ENCODE results near the gene KIF16B.
"Not testable (repeated sequence)": the region's sequence is repeated elsewhere in the genome, so short reads cannot be mapped to it uniquely, and the experiment has no call there.

The KIF16B gene

GRCh38 chr20:16240355-16240754 lies 332.9 kb downstream of the KIF16B start:
- no peak for DNase-seq

- DNase-seq = no peak
Measured at GRCh38 chr20:16236589-16237241, 336.5 kb downstream of the KIF16B start.

- no peak for DNase-seq
Measured at GRCh38 chr20:16230402-16230801, 342.8 kb downstream of the KIF16B start.

GRCh38 chr20:16229813-16230212 lies 343.4 kb downstream of the KIF16B start:
- no peak for DNase-seq

- no peak for DNase-seq
Measured at GRCh38 chr20:16228722-16229121, 344.5 kb downstream of the KIF16B start.

- DNase-seq = not testable (repeated sequence)
Measured at GRCh38 chr20:16226961-16227360, 346.3 kb downstream of the KIF16B start.

- DNase-seq = no peak
Measured at GRCh38 chr20:16224836-16225235, 348.4 kb downstream of the KIF16B start.

GRCh38 chr20:16222859-16223411 lies 350.3 kb downstream of the KIF16B start:
- no peak for DNase-seq
